ENCODE measurements around the gene VASP. TPM values are rescaled to one million over a fixed set of nuclear protein-coding genes. Genes with fewer than 3 reads are reported as not detected.

The VASP gene
- total and polyA plus RNA-seq, 2 donors (not counting 1 experiment from before 2014, with no cell fraction given) = 40.3 to 67.9 TPM

GRCh38 chr19:45468159-45468651, 39.1 kb upstream of the VASP start:
- H3K4me1 ChIP-seq (ENCODE audit: control insufficient read depth, extremely low read depth, insufficient read depth, low read length) = peaks cover 6% of the 10 kb centered on the region
- no peak for TF ChIP-seq EZH2 (IDR thresholded peaks at IDR 0.05; ENCODE audit: low read length, missing control alignments)
- TF ChIP-seq, protein P1, sequence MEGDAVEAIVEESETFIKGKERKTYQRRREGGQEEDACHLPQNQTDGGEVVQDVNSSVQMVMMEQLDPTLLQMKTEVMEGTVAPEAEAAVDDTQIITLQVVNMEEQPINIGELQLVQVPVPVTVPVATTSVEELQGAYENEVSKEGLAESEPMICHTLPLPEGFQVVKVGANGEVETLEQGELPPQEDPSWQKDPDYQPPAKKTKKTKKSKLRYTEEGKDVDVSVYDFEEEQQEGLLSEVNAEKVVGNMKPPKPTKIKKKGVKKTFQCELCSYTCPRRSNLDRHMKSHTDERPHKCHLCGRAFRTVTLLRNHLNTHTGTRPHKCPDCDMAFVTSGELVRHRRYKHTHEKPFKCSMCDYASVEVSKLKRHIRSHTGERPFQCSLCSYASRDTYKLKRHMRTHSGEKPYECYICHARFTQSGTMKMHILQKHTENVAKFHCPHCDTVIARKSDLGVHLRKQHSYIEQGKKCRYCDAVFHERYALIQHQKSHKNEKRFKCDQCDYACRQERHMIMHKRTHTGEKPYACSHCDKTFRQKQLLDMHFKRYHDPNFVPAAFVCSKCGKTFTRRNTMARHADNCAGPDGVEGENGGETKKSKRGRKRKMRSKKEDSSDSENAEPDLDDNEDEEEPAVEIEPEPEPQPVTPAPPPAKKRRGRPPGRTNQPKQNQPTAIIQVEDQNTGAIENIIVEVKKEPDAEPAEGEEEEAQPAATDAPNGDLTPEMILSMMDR (conservative IDR thresholded peaks at IDR 0.05 in 1 of 2, IDR thresholded peaks at IDR 0.05 in 1 of 2; ENCODE audit: low read depth in 1 of 2, low read length in 2 of 2) = peak in 1 of 2 donors; percentile 10
- no peaks in the 10 kb centered on the region for H3K36me3 ChIP-seq (ENCODE audit: control insufficient read depth, insufficient read depth, low read length)
- H3K79me2 ChIP-seq (ENCODE audit: control insufficient read depth, insufficient read depth, low read length) = peaks cover 31% of the 10 kb centered on the region
- H3K4me2 ChIP-seq (ENCODE audit: extremely low read depth, insufficient read depth, low read length) = peak overlapping the region; percentile 97
- H3K9ac ChIP-seq (ENCODE audit: insufficient read depth, low read length) = peak overlapping the region; percentile 93
- H3K27ac ChIP-seq (ENCODE audit: insufficient read depth, low read length) = peak overlapping the region; percentile 95
- no peaks in the 10 kb centered on the region for H4K20me1 ChIP-seq (ENCODE audit: control insufficient read depth, extremely low read depth, insufficient read depth, low read length)
- H3K9me3 ChIP-seq (ENCODE audit: control insufficient read depth, insufficient read depth, low read depth, low read length) = no peaks in the 10 kb centered on the region
- H3K27me3 ChIP-seq (ENCODE audit: control insufficient read depth, insufficient read depth, low read length) = no peaks in the 10 kb centered on the region
- DNase-seq (ENCODE audit: low read depth in 2 of 2) = no peak
- no peak overlapping the region for H2AFZ ChIP-seq (ENCODE audit: low read length)
- H3K4me3 ChIP-seq (replicated peaks in 1 of 4; ENCODE audit: control extremely low read depth in 1 of 4, insufficient read depth in 1 of 4, low read depth in 3 of 4, low read length in 4 of 4) = peak overlapping the region; percentile 79 to 90 (median 86)

- peak in 1 of 2 donors; percentile 44 for DNase-seq (ENCODE audit: low read depth in 2 of 2)
- peaks cover 6% of the 10 kb centered on the region for H3K4me1 ChIP-seq (ENCODE audit: control insufficient read depth, extremely low read depth, insufficient read depth, low read length)
- peak overlapping the region; percentile 93 for H3K9ac ChIP-seq (ENCODE audit: insufficient read depth, low read length)
- no peaks in the 10 kb centered on the region for H4K20me1 ChIP-seq (ENCODE audit: control insufficient read depth, extremely low read depth, insufficient read depth, low read length)
- peak overlapping the region; percentile 97 for H3K4me2 ChIP-seq (ENCODE audit: extremely low read depth, insufficient read depth, low read length)
- H3K9me3 ChIP-seq (ENCODE audit: control insufficient read depth, insufficient read depth, low read depth, low read length) = no peaks in the 10 kb centered on the region
- H3K79me2 ChIP-seq (ENCODE audit: control insufficient read depth, insufficient read depth, low read length) = peaks cover 36% of the 10 kb centered on the region
- H3K27ac ChIP-seq (ENCODE audit: insufficient read depth, low read length) = peak overlapping the region; percentile 95
- H2AFZ ChIP-seq (ENCODE audit: low read length) = no peak overlapping the region
- TF ChIP-seq, protein P1 (conservative IDR thresholded peaks at IDR 0.05 in 1 of 2, IDR thresholded peaks at IDR 0.05 in 1 of 2; ENCODE audit: low read depth in 1 of 2, low read length in 2 of 2) = no peak
- no peak for TF ChIP-seq EZH2 (IDR thresholded peaks at IDR 0.05; ENCODE audit: low read length, missing control alignments)
- H3K36me3 ChIP-seq (ENCODE audit: control insufficient read depth, insufficient read depth, low read length) = no peaks in the 10 kb centered on the region
- H3K27me3 ChIP-seq (ENCODE audit: control insufficient read depth, insufficient read depth, low read length) = no peaks in the 10 kb centered on the region
- H3K4me3 ChIP-seq (replicated peaks in 1 of 4; ENCODE audit: control extremely low read depth in 1 of 4, insufficient read depth in 1 of 4, low read depth in 3 of 4, low read length in 4 of 4) = peak overlapping the region; percentile 79 to 90 (median 86)
These were observed 38.5 kb upstream of the VASP start for GRCh38 chr19:45468803-45469131.

DNA sequence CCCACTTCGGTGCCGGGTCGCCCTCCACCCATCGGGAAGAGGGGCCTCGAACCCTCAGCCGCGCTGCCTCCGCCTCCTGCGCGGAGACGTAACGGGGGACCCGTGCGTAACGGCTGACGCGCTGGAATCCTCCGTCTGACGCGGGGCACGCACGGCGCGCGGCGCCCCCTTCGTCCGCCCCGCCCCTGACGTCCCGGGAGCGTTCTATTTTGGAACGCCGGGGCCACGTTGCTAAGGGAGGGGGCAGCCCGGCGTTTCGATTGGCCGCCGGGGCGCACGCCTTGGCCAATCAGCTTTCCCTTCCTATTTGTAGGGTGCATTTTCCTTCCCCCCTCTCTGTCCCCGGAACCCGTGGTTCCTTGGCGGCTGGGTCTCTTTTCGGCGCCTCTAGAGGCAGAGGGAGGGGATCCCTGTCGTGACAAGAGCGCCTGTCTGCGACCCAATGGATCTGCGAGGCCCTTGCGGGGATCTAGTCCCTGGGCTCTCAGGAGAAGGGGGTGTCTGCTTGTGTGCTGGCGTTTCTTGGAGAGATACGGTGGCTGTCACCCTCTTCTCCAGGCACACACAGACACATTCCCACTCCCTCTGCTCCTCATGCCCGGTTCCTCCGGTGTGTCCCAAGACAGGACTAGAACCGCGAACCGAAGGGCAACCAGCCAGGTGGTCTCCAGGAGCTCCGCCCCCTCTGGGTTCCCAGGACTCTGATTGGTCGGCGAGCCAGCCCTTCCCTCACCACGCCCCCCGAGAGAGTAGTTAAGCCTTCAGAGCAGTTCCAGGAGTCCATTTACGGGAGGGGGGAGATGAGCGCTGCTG, 37.9 kb upstream of the VASP start:
- H3K36me3 ChIP-seq (ENCODE audit: control insufficient read depth, insufficient read depth, low read length) = no peaks in the 10 kb centered on the region
- H3K9ac ChIP-seq (ENCODE audit: insufficient read depth, low read length) = peak overlapping the region; percentile 93
- peak overlapping the region; percentile 79 to 90 (median 86) for H3K4me3 ChIP-seq (replicated peaks in 1 of 4; ENCODE audit: control extremely low read depth in 1 of 4, insufficient read depth in 1 of 4, low read depth in 3 of 4, low read length in 4 of 4)
- peak; percentile 92 to 94 for DNase-seq (ENCODE audit: low read depth in 2 of 2)
- H4K20me1 ChIP-seq (ENCODE audit: control insufficient read depth, extremely low read depth, insufficient read depth, low read length) = no peaks in the 10 kb centered on the region
- no peak overlapping the region for H2AFZ ChIP-seq (ENCODE audit: low read length)
- H3K4me1 ChIP-seq (ENCODE audit: control insufficient read depth, extremely low read depth, insufficient read depth, low read length) = peaks cover 7% of the 10 kb centered on the region
- H3K9me3 ChIP-seq (ENCODE audit: control insufficient read depth, insufficient read depth, low read depth, low read length) = no peaks in the 10 kb centered on the region
- no peaks in the 10 kb centered on the region for H3K27me3 ChIP-seq (ENCODE audit: control insufficient read depth, insufficient read depth, low read length)
- H3K79me2 ChIP-seq (ENCODE audit: control insufficient read depth, insufficient read depth, low read length) = peaks cover 41% of the 10 kb centered on the region
- peak overlapping the region; percentile 97 for H3K4me2 ChIP-seq (ENCODE audit: extremely low read depth, insufficient read depth, low read length)
- peak overlapping the region; percentile 95 for H3K27ac ChIP-seq (ENCODE audit: insufficient read depth, low read length)
- TF ChIP-seq EZH2 (IDR thresholded peaks at IDR 0.05; ENCODE audit: low read length, missing control alignments) = no peak
- TF ChIP-seq, protein P1 (conservative IDR thresholded peaks at IDR 0.05 in 1 of 2, IDR thresholded peaks at IDR 0.05 in 1 of 2; ENCODE audit: low read depth in 1 of 2, low read length in 2 of 2) = peak in 1 of 2 donors; percentile 1

Measured in fibroblast of lung (primary cell).